ENCODE results near the gene TBXA2R. TPM values are rescaled to one million over a fixed set of nuclear protein-coding genes. Genes with fewer than 3 reads are reported as not detected.

The TBXA2R gene
- total and polyA plus RNA-seq, 2 of the 4 experiments (the other 2 are of a cell fraction): 0.36 to 2.3 TPM

GRCh38 chr19:3603121-3603811, 3.4 kb downstream of the TBXA2R start:
- Histone ChIP-seq H3K9me3 (ENCODE audit: control insufficient read depth, insufficient read depth, low read length) (no peaks in the 10 kb centered on the region), H4K91ac (ENCODE audit: insufficient read depth, low read depth, low read length) (no peak overlapping the region), H3K27ac (ENCODE audit: insufficient read depth, low read length) (no peak overlapping the region), H3K18ac (ENCODE audit: low read depth, low read length) (no peak overlapping the region), H3K9me1 (ENCODE audit: insufficient read depth, low read length) (0 out of 2 replicates have a peak, but pooled peaks cover 6% of the 10 kb centered on the region), H3K27me3 (ENCODE audit: control insufficient read depth, insufficient read depth, low read length) (no peaks in the 10 kb centered on the region), H4K20me1 (ENCODE audit: insufficient read depth, low read length) (no peaks in the 10 kb centered on the region), H3K14ac (replicated peaks; ENCODE audit: low read depth, low read length) (no peak overlapping the region), H2AFZ (replicated peaks; ENCODE audit: low read length, poor library complexity) (peak overlapping the region; percentile 67), H3K36me3 (ENCODE audit: control insufficient read depth, insufficient read depth, low read length) (peaks cover 2% of the 10 kb centered on the region; the same call in 1 of the 2 replicates), H3K4me3 (ENCODE audit: insufficient read depth, low read depth, low read length) (no peak overlapping the region), H2BK120ac (ENCODE audit: low read depth, low read length) (no peak overlapping the region), H3K9ac (ENCODE audit: low read depth, low read length) (no peak overlapping the region), H2BK15ac (ENCODE audit: low read depth, low read length) (no peak overlapping the region), H3K4me2 (ENCODE audit: low read depth, low read length) (no peak overlapping the region), H3K4me1 (ENCODE audit: control insufficient read depth, insufficient read depth, low read length) (peaks cover 11% of the 10 kb centered on the region), H3K56ac (ENCODE audit: extremely low read depth, insufficient read depth, low read length) (no peak overlapping the region), H2BK20ac (ENCODE audit: low read depth, low read length) (no peak overlapping the region), H3K79me1 (ENCODE audit: low read depth in 1 of 2, low read length in 2 of 2) (peaks cover 7 to 17% of the 10 kb centered on the region in 2 experiments), H2AK5ac (ENCODE audit: low read depth, low read length) (no peak overlapping the region), H3K23ac (ENCODE audit: low read depth, low read length) (no peak overlapping the region), H4K5ac (ENCODE audit: low read depth, low read length) (no peak overlapping the region), H2BK5ac (ENCODE audit: low read depth, low read length, poor library complexity, severe bottlenecking) (no peak overlapping the region), H2AK9ac (replicated peaks; ENCODE audit: low read depth, low read length, poor library complexity) (peak overlapping the region; percentile 42), H3K4ac (ENCODE audit: low read depth, low read length) (no peak overlapping the region), H4K8ac (ENCODE audit: low read depth in 2 of 2, low read length in 2 of 2) (no peak overlapping the region)
- dilution Hi-C loops (cut with HindIII; ENCODE audit: low sequenced_read_pairs, unreplicated experiment) (no loop called here), intact Hi-C loops (cut with micrococcal nuclease) (no loop called here), in situ Hi-C loops (cut with MboI; ENCODE audit: low sequenced_read_pairs) (loop anchor here (25.0 kb wide), 1 partner anchor 291 kb away; no protein-coding TSS in a partner anchor)
- no peak for TF ChIP-seq CEBPB (IDR thresholded peaks at IDR 0.05; ENCODE audit: low read depth, low read length)
- TF ChIP-seq, protein P1, sequence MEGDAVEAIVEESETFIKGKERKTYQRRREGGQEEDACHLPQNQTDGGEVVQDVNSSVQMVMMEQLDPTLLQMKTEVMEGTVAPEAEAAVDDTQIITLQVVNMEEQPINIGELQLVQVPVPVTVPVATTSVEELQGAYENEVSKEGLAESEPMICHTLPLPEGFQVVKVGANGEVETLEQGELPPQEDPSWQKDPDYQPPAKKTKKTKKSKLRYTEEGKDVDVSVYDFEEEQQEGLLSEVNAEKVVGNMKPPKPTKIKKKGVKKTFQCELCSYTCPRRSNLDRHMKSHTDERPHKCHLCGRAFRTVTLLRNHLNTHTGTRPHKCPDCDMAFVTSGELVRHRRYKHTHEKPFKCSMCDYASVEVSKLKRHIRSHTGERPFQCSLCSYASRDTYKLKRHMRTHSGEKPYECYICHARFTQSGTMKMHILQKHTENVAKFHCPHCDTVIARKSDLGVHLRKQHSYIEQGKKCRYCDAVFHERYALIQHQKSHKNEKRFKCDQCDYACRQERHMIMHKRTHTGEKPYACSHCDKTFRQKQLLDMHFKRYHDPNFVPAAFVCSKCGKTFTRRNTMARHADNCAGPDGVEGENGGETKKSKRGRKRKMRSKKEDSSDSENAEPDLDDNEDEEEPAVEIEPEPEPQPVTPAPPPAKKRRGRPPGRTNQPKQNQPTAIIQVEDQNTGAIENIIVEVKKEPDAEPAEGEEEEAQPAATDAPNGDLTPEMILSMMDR (conservative IDR thresholded peaks at IDR 0.05; ENCODE audit: low read depth, low read length): no peak
- TF ChIP-seq MAZ (IDR thresholded peaks at IDR 0.05; ENCODE audit: borderline replicate concordance, low read depth, low read length): no peak
- TF ChIP-seq RCOR1 (IDR thresholded peaks at IDR 0.05; ENCODE audit: insufficient replicate concordance, low read length): no peak
- ATAC-seq (ENCODE audit: low read depth): no peak
- 74% methylated on average over 6 of the region's 23 CpGs; no CpG with 5 or more reads in 1 of the 2 experiments for WGBS, 2 experiments (ENCODE audit: extremely low coverage in 2 of 2, insufficient read length in 1 of 2)
- no peak for DNase-seq
- ChIA-PET POLR2A (ENCODE audit: unreplicated experiment) (no interaction called here), CTCF (no interaction called here)
- BruUV-seq (replicated peaks): no TSS peak
